Tibial artery (tissue), 4 donors: ENCODE measurements around the gene NFKBIB.

Experiments
- DNase-seq, 2 donors: peaks; one replicate each; pipeline ENCODE4 v3.0.0-alpha.2; 2019
- H3K27ac ChIP-seq, 2 donors: fragments of 200-600 bp; sonication (generic) in 1 of 2; 1 replicate in 1 of 2; 2 replicates in 1 of 2; pipeline ENCODE4 v1.5.1; 2018 to 2019; ENCODE audit warnings: mild to moderate bottlenecking in 1 of 2
- H3K27me3 ChIP-seq, 2 donors: fragments of 200-600 bp; sonication (generic) in 1 of 2; one replicate each; pipeline versions ENCODE4 v1.5.1 to v1.6.0; 2016 to 2019
- H3K36me3 ChIP-seq, 3 donors: fragments of 200-600 bp; sonication (generic) in 2 of 3; one replicate each; pipeline ENCODE4 v1.5.1; 2016 to 2019; ENCODE audit warnings: mild to moderate bottlenecking in 2 of 3
- H3K4me1 ChIP-seq, 4 donors: fragments of 200-600 bp; sonication (generic) in 2 of 4; 1 replicate in 3 of 4; 2 replicates in 1 of 4; pipeline ENCODE4 v1.5.1; 2016 to 2019
- H3K4me3 ChIP-seq, 2 donors: fragments of 200-600 bp; sonication (generic) in 1 of 2; 1 replicate in 1 of 2; 2 replicates in 1 of 2; pipeline ENCODE4 v1.5.1; 2018 to 2019; ENCODE audit warnings: mild to moderate bottlenecking in 2 of 2
- H3K9me3 ChIP-seq, 3 donors: fragments of 200-600 bp; sonication (generic) in 1 of 3; one replicate each; pipeline ENCODE4 v1.5.1; 2016 to 2019
- CTCF ChIP-seq, 2 experiments: fragments of 200-600 bp in 1 of 2; fragments of 450-650 bp in 1 of 2; IDR thresholded peaks; one replicate each; pipeline ENCODE4 v1.5.1; 2017 to 2019; ENCODE audit warnings: antibody characterized with exemption in 2 of 2, mild to moderate bottlenecking in 1 of 2, moderate library complexity in 1 of 2
- intact Hi-C: fragments of 100-400 bp; cut with DNase I; formaldehyde crosslinking; loops from one replicate; pipeline ENCODE4 v1.15.0; 2023; ENCODE audit warnings: low total_unique reads

The NFKBIB gene

DNA sequence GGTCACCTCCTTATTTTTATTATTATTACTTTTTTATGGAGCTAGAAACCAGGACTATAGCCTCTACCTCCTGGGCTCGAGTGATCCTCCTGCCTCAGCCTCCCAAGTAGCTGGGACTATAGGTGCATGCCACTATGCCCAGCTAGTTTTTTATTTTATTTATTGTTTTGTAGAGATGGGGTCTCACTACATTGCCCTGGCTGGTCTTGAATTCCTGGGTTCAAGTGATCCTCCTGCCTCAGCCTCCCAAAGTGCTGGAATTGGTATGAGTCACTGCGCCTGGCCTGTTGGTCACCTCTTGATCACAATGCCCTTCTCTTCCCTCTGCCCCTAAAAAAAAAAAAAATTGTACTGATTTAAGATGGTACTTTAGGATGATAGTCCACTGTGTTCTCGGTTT lies 51.4 kb downstream of the NFKBIB start:
- no peak for DNase-seq
- Histone ChIP-seq H3K27me3 (no peaks in the 10 kb centered on the region), H3K27ac (no peak overlapping the region)

DNA sequence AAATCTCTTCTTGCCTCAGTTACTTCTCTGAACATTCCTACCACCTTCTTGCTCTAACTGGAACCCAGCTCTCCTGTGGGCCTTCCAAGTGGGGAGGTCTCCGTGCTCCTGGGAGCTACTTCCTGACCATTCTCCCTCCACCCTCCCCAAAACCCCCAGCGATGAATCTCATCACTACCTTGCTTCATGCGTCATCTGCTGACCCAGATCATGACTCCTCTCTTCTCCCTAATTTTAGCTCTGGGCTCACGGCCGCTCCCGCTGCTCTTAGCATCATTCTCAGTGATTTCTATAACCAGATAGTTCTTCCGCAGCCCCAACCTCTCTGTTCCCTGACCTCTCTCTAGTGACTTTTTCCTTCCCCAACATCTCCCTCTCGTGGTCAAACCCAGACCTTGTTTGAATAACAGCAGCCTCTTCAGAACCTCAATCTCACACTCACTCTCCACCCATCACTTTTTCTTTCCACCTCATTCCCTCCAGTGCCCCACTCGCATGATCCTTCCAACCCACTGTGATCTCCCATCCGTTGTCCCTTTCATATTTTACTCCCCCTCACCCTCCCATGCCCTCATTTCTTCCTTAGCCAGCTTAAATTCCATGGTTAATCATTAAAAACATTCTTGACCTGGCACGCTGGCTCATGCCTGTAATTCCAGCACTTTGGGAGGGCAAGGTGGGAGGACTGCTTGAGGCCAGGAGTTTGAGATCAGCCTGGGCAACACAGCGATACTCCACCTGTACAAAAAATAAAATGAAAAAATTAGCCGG lies 52.8 kb downstream of the NFKBIB start:
- intact Hi-C loops = no loop called here
- peaks cover 0 to 13% (median 11%) of the 10 kb centered on the region in 4 donors for H3K4me1 ChIP-seq
- H3K27me3 ChIP-seq = no peaks in the 10 kb centered on the region
- TF ChIP-seq CTCF (IDR thresholded peaks at IDR 0.05) = no peak
- peaks cover 10 to 13% (median 12%) of the 10 kb centered on the region in 3 donors for H3K36me3 ChIP-seq
- DNase-seq = no peak
- H3K9me3 ChIP-seq = no peaks in the 10 kb centered on the region
- H3K4me3 ChIP-seq = no peak overlapping the region
- H3K27ac ChIP-seq = no peak overlapping the region

More for the DNA sequence above, 51.4 kb downstream of the NFKBIB start:
- intact Hi-C loops = no loop called here
- Histone ChIP-seq H3K36me3 (peaks cover 5 to 17% (median 12%) of the 10 kb centered on the region in 3 donors), H3K4me3 (no peak overlapping the region), H3K4me1 (peaks cover 0 to 13% (median 11%) of the 10 kb centered on the region in 4 donors), H3K9me3 (no peaks in the 10 kb centered on the region)
- no peak for TF ChIP-seq CTCF (IDR thresholded peaks at IDR 0.05)

GRCh38 chr19:38953677-38954076 lies 53.9 kb downstream of the NFKBIB start:
- intact Hi-C loops = no loop called here
- Histone ChIP-seq H3K36me3 (peaks cover 8 to 12% (median 11%) of the 10 kb centered on the region in 3 donors), H3K27ac (no peak overlapping the region), H3K9me3 (no peaks in the 10 kb centered on the region), H3K4me3 (no peak overlapping the region), H3K4me1 (peaks cover 0 to 13% (median 11%) of the 10 kb centered on the region in 4 donors), H3K27me3 (no peaks in the 10 kb centered on the region)
- no peak for TF ChIP-seq CTCF (IDR thresholded peaks at IDR 0.05)
- no peak for DNase-seq

DNA sequence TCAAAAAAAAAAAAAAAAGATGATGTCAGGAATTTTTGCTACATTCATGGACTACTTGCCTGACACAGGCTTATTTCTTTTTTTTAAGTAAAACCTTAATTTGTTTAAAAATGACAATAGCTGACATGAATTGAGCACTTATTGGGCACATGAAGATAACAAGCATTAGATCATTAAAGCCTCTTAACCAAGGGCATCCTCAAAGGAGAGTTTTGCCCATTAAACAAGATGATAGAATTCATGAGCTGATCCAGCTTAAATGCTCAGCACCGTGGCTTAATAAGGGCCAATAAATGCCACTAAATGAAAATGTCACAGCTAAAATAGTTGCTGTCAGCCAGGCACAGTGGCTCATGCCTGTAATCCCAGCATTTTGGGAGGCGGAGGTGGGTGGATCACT lies 56.5 kb downstream of the NFKBIB start:
- no peak overlapping the region for H3K27ac ChIP-seq
- intact Hi-C loops = no loop called here
- H3K4me1 ChIP-seq = no peaks in the 10 kb centered on the region
- H3K27me3 ChIP-seq = no peaks in the 10 kb centered on the region
- no peak for DNase-seq
- H3K9me3 ChIP-seq = no peaks in the 10 kb centered on the region
- no peak for TF ChIP-seq CTCF (IDR thresholded peaks at IDR 0.05)
- no peak overlapping the region for H3K4me3 ChIP-seq
- peaks cover 8 to 12% (median 11%) of the 10 kb centered on the region in 3 donors for H3K36me3 ChIP-seq

GRCh38 chr19:38958301-38958700 lies 58.5 kb downstream of the NFKBIB start:
- TF ChIP-seq CTCF (IDR thresholded peaks at IDR 0.05) = no peak
- intact Hi-C loops = no loop called here
- H3K9me3 ChIP-seq = no peaks in the 10 kb centered on the region
- no peak overlapping the region for H3K27ac ChIP-seq
- DNase-seq = no peak
- no peak overlapping the region for H3K4me3 ChIP-seq
- peaks cover 8 to 12% (median 11%) of the 10 kb centered on the region in 3 donors for H3K36me3 ChIP-seq
- H3K4me1 ChIP-seq = peaks cover 0 to 8% (median 1%) of the 10 kb centered on the region in 4 donors
- H3K27me3 ChIP-seq = no peaks in the 10 kb centered on the region
